DMS 273 (cell line): ENCODE data around the gene TMEM106C.
"Not testable (repeated sequence)": the region's sequence is repeated elsewhere in the genome, so short reads cannot be mapped to it uniquely, and the experiment has no call there.

Experiments used
- DNase-seq: peaks from one replicate; lab custom pipeline; 2025; ENCODE audit not compliant: unreplicated experiment; lab: John Stamatoyannopoulos, UW

Gene TMEM106C

GRCh38 chr12:47949441-47950341 lies 13.7 kb upstream of the TMEM106C start:
- DNase-seq, result peak; percentile 85

DNA sequence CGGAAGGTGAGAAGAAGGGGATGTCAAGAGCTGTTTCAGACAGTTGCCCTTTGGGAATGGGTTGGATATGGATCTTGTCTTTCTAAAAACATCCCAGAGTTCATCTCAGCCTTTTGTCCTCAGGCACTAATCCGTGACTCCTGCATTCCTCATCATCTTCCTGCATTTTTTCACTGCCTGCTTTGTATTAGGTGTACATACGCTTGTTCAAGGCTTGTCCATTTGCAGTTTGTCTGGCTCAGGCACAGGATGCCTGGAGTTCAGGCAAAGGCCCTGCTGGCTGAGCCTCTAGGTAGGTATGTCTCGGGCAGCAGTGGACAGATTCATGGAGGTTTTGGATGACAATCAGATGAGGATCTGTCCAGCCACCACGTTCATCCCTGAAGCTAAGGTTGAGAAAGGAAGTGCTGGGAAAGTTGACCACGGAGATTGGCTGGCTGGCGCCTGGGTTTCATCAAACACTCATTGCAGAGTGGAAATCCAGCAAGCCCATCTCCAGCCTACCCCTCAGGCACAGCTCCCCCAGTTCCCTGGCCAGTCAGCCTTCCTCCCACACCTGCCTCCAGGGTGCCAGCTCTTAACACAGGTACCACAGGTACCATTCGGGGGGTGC lies 12.4 kb upstream of the TMEM106C start:
- no peak for DNase-seq

DNA sequence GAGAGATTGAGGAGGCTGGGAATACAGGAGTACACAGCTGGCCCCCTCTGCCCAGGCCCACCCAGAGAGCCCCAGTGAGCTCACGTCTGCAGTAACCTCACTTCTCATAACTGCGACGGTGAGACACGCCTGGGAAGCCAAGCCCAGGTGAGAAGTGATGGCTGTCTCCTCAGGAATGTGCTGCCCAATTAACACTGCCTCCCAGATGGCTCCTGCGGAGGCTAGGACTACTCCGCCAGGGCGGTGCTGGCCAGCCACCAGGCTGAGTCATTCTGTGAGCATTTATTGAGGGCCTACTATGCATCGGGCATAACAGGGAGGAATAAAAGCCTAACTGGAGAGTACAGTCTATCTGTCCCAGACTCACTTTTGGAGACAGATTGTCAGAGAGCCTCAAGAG lies 9.3 kb upstream of the TMEM106C start:
- DNase-seq, result no peak

DNA sequence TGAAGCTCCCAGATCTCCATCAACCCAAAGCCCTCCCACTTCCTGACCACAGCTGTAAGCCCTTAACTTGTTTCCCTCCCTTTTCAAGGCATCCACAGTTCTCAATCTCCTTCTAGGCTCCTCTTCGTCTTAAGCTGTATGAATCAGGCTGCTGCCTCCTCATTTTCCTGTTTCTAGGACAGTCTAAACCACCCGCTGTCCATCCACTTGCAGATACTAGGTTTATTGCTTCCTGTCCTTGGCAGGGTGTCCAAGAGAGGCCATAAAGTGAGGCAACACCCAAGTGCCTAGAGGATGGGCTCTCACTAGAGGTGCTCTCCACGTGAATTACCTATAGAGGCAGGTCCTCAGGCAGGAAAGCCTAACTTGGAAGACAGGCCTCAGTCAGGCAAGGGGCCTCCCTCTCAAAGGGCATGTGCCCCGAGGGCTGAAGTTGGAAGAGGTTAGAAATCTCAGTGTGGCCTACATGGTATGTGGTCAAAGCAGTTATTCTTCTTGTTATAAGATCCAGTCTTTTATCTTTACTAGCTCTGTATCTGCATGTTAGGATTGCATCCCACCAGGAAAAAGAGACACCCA lies 8.8 kb upstream of the TMEM106C start:
- DNase-seq, result no peak

GRCh38 chr12:47955059-47955458 lies 8.3 kb upstream of the TMEM106C start:
- no peak for DNase-seq

DNA sequence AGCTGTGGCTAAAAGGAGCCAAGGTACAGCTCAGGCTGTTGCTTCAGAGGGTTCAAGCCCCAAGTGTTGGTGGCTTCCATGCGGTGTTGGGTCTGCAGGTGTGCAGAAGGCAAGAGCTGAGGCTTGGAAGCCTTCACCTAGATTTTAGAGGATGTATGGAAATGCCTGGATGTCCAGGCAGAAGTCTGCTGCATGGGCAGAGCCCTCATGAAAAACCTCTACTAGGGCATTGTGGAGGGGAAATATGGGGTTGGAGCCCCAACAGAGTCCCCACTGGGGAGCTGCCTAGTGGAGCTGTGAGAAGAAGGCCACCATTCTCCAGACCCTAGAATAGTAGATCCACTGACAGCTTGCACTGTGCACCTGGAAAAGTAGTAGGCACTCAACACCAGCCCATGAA lies 5.7 kb upstream of the TMEM106C start:
- not testable (repeated sequence) for DNase-seq

DNA sequence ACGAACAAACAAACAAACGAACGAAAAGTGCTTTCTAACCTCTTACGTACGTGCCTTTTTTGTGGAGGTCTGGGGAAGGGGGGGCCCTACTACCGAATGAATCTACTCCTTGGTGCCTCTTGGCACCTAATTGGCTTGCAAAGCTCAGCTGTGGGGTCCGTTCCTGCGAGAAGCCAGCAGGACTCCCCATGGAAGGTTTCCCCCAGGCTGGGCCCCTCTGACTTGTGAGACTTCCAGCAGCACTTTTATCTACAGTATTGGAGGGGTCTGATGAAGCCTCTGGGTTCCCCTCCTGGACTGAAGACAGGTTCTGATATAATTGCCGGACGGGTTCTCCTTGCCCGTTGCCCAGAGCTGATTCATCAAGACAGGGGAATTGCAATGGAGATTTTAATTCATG lies 1.2 kb upstream of the TMEM106C start:
- DNase-seq, result no peak

GRCh38 chr12:47964106-47964728 lies 821 bp downstream of the TMEM106C start:
- peak; percentile 23 for DNase-seq

DNA sequence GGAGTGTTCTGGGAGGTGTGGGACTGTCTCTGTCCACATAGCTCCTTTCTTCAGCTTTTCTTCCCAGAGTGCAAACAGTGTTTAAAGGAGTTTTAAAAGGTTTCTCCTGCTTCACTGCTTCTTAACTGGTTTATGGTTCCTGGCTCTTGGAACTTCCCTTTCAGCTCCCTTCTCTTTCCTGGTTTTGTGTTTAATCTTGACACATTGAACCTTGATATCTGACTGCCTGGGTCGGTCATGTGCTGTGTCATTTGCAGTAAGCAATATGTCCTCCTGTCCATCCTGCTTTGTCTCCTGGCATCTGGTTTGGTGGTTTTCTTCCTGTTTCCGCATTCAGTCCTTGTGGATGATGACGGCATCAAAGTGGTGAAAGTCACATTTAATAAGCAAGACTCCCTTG lies 2.2 kb downstream of the TMEM106C start:
- no peak for DNase-seq

DNA sequence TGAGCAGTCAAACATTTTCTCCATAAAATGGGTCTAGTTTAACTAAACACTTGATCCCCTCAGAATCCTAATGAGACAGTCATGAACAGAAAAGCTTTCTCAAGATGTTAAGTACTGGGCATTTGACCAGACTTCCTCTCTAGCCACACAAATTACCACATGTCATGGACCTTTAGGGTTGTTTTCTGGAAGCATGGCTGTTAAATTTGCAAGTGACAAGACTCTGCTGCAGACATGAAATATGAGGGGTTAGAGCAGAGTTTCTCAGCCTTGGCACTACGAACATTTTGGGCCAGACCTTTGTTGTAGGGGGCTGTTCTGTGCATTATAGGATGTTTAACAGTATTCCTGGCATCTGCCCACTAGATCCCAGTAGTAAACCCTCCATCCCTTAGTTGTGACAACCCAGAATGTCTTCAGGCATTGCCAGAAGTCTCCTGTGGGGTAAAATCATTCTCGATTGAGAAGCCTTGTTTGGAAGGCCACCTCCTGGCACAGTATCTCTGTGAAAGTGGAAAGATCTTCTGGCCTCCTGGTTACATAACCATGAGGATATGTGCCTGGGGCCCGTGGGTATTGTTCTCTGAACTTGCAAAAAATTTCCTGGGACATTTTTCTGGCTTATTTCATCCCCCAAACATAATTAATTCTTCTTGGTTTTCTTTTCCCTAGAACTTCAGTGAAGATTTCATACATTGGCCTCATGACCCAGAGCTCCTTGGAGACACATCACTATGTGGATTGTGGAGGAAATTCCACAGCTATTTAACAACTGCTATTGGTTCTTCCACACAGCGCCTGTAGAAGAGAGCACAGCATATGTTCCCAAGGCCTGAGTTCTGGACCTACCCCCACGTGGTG lies 4.3 kb downstream of the TMEM106C start:
- no peak for DNase-seq

DNA sequence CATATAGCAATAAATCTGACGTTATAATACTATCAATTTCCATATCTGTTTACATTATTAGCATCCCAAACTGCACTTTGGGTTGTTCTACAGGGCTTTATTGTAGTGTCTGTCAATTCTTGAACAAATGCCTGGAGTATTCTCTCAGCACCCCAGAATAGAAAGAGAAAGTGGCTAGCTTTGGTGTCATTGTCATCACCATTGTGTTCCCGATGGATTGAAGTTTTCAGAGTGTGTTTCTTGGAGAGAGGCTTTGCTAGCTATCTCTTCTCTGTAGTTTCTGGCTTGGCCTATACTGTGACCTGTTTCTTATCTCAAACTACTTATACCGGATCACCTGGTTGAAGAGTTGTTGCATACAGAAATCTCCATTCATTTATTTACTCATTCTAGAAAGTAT lies 6.4 kb downstream of the TMEM106C start:
- no peak for DNase-seq

DNA sequence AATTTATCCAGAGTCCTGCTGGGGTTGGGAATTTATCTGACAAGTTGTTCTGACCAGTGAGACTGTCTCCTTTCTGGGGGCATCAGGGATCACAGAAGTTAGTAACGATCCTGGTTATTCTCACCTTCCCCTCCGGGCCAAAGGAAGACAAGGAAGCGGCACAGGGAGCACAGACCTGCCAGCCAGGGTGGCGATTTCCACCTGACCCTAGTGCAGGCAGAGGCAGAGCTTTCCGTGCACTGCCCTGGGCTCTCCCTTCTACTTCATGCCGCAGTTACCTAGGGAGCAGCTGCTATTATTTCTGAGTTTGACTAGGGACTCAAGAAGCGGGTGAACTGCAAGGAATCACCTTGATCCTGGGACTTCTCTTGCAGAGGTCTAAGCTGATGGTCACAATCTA lies 7.4 kb downstream of the TMEM106C start:
- DNase-seq, result no peak

DNA sequence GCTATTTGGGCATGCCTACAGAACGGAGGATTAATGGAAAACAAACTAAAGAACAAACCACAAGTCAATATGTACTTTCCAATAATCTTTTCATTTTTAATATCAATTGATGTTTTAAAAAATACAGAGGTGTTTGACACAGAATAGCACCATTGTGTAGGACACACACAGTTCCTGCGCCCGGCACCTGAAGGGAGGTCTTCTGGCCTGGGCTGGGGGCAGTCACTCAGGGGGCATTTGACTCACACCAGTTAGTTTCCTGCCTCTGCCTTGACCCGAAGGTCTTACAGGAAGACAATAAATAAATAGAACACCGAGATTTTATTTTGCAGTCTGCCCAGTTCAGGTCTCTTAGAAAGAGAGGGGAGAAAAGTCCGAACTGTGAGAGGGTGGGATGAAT lies 9.5 kb downstream of the TMEM106C start:
- no peak for DNase-seq

- DNase-seq, result no peak
Measured at GRCh38 chr12:47973870-47974269, 10.5 kb downstream of the TMEM106C start.

- DNase-seq, result no peak
Measured at GRCh38 chr12:47975036-47975620, 11.7 kb downstream of the TMEM106C start.

DNA sequence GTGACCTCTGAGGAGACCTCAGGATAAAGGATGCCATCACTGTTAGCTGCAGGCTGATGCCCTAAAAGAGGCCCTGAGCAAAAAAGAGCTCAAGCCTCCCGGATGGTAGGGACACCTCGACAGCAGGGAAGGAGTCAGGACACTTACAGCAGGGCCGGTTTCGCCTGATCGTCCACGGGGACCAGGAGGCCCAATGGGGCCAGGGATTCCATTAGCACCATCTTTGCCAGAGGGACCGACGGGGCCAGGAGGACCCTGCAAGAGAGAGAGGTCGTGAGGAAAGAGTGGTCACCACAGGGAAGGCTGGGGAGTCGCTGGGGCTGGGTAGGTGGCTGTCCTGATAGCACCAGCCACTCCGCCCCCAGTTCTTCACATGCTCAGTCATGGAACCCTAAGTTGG lies 12.4 kb downstream of the TMEM106C start:
- no peak for DNase-seq

- no peak for DNase-seq
Measured at GRCh38 chr12:47977046-47977771, 13.8 kb downstream of the TMEM106C start.

DNA sequence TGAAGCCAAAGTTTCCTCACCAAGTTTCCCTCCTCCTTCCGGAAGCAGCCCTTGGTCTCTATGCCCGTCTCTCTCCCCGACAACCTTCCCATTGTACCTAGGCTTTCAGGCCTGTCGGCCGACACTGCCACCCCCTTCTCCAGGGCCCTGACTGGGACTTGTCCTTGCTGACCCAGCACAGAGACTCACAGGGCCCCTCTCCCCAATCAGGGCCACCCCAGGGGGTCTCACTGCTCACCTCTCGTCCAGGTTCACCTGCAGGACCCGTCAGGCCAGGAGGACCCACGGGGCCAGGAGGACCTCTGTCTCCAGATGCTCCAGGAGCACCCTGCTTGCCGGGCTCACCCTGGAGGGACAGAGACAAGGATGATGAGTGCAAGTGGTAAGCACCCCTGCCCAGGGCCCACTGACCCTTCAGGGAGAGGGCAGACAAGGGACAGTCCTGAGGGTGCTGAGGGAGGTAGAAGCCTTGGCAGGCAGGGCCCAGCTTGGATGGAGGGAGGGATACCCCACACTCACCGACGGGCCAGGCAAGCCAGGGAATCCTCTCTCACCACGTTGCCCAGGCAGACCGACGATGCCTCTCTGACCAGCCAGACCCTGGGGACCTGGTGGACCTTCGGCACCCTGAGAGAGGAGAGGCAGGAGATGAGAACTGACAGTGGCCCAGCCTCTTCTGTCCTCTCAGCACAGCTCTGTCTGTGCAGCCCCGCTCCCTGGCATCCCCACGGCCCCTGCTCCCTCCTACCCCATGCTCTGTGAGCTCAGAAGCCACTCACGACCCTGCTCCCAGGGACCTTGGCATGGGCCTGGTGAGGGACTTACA lies 14.6 kb downstream of the TMEM106C start:
- DNase-seq, result no peak

DNA sequence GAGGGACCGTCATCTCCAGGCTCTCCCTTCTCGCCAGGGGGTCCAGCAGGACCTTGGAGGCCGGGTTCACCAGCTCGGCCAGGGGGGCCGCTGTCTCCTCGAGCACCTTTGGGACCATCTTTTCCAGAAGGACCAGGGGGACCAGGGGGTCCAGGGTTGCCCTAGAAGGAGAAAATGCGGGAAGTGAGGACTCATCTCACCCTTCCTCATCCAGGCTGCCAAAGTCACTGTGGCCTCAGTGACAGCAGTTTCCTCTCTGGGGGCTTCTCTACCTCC lies 15.1 kb downstream of the TMEM106C start:
- DNase-seq, result no peak
